Mucosa of rectum (tissue), 2 donors: ENCODE results near the gene PTPRG.

ENCODE experiments used
- H3K27ac ChIP-seq, 2 donors: one replicate each; pipeline ENCODE4 v1.7.0; 2013; ENCODE audit warnings: inconsistent platforms in 2 of 2, low read depth in 2 of 2, low read length in 2 of 2
- H3K27me3 ChIP-seq, 2 donors: one replicate each; pipeline ENCODE4 v1.7.0; 2013; ENCODE audit warnings: low read length in 2 of 2; ENCODE audit not compliant: control insufficient read depth in 2 of 2, insufficient read depth in 2 of 2
- H3K36me3 ChIP-seq, 2 donors: one replicate each; pipeline ENCODE4 v1.7.0; 2013; ENCODE audit warnings: low read length in 2 of 2; ENCODE audit not compliant: control insufficient read depth in 2 of 2, insufficient read depth in 2 of 2
- H3K4me1 ChIP-seq, 2 donors: one replicate each; pipeline ENCODE4 v1.7.0; 2013; ENCODE audit warnings: low read length in 2 of 2, mild to moderate bottlenecking in 1 of 2; ENCODE audit not compliant: control insufficient read depth in 2 of 2, insufficient read depth in 2 of 2
- H3K4me3 ChIP-seq, 2 donors: one replicate each; pipeline ENCODE4 v1.7.0; 2013; ENCODE audit warnings: low read length in 2 of 2
- H3K9ac ChIP-seq, 2 donors: one replicate each; pipeline ENCODE4 v1.7.0; 2013; ENCODE audit warnings: low read length in 2 of 2, low read depth in 1 of 2, mild to moderate bottlenecking in 1 of 2
- H3K9me3 ChIP-seq, 2 donors: one replicate each; pipeline ENCODE4 v1.7.0; 2013; ENCODE audit warnings: low read length in 2 of 2; ENCODE audit not compliant: control insufficient read depth in 2 of 2
- donor health status: healthy.
- donor health status: Normal muscosa, but diverticular disease.

PTPRG gene

DNA sequence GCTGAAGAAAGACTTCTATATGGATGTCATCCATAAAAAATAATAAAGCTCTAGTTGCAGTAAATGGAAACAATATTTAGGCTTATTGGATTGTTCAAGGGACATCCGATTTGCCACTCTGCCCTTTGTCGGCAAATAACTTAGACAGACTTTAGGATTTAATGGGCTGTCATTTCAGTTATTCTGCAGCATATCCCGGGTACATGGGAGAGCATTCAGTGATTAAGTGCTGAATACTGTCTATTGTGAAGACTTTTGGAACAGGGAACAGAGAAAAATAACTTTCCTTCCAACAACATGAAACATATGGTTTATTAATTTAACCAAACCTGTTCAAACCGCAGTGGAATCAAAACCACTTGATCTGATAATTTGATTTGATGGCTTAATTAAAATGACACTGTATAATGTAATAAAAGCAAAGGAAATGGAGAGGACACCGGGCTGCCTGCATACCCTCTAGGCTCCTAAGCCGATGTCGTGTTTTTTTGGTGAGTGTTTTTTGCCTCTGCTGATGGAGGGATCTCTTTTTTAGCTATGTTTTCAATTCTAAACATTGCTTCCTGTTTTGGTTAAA lies 612.7 kb downstream of the PTPRG start:
- Histone ChIP-seq H3K4me3 (no peak overlapping the region), H3K4me1 (no peaks in the 10 kb centered on the region), H3K27ac (no peak overlapping the region), H3K9ac (no peak overlapping the region), H3K27me3 (no peaks in the 10 kb centered on the region), H3K9me3 (peaks cover 0 to 5% of the 10 kb centered on the region in 2 donors), H3K36me3 (no peaks in the 10 kb centered on the region)

DNA sequence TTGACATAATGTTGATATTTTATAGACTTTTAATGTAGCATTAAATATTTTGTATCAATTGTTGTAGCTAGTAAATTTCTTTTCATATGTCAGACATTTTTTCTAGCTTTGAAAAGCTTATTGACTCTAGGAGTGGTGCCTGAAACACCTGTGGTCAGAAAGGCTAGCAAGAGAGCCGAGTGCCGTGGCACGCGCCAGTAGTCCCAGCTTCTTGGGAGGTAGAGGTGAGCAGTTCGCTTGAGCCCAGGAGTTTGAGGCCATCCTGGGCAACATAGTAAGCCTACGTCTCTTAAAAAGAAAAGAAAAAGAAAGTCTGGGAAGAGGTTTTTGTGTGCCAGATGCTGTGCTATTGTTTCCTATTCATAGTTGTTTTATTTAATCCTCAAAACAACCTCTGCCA lies 613.8 kb downstream of the PTPRG start:
- H3K9ac ChIP-seq = no peak overlapping the region
- H3K27ac ChIP-seq = no peak overlapping the region
- no peak overlapping the region for H3K4me3 ChIP-seq
- H3K4me1 ChIP-seq = no peaks in the 10 kb centered on the region
- no peaks in the 10 kb centered on the region for H3K27me3 ChIP-seq
- no peaks in the 10 kb centered on the region for H3K36me3 ChIP-seq
- peaks cover 0 to 5% of the 10 kb centered on the region in 2 donors for H3K9me3 ChIP-seq

DNA sequence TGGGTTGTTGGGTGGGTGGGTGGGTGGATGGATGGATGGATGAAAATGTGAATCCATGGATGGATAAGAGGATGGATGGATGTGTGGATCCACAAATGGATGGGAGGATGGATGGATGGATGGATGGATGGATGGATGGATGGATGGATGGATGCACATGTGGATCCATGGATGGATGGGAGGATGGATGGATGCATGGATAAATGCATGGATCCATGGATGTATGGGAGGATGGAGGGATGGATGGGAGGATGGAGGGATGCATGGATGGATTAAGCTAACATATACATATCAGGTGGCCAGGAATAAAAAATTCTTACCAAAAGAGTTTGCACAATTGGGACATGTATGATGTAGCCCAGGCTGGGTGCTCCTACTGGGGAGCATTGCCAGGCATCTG lies 616.7 kb downstream of the PTPRG start:
- Histone ChIP-seq H3K9ac (no peak overlapping the region), H3K27ac (no peak overlapping the region)

DNA sequence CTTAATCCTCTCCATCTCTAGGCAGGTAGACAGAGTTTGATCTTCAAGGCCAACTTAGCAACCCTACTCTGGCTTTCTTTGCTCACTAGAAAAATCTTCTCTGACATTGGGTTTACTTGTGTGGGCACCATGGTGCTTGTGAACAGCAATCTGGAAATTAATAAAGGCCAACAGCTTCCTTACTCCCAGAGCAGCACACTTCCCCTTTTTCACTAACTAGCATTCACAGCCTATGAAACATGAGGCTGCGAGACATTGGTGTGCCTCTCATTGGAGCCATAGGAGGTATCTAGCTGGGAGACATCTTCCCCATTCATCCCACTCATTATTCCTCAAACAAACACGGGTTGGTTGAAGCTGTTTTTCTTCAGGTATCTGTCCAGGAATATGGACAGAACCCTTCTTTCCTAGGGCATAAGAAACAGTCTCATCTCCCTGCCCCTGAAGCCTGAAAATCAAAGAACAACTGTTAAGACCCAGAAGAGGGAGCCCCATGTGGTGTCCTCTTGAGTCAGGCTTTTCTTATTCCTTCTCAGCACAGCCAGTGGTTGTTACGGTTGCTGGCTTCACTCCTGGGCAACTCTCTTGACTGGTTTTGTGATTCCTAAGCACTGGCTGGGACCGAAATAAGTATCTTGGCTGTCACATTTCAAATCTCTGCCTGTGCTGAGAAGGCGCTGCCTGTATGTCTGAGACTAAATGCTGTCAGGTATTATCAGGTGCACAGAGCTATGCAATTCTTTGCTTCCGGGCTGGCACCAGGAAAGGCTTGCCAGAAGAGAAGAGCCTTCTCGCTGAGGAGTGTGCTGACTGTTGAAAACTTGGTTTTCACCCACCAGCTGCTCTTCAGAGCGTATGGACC lies 617.6 kb downstream of the PTPRG start:
- Histone ChIP-seq H3K27me3 (no peaks in the 10 kb centered on the region), H3K36me3 (no peaks in the 10 kb centered on the region), H3K9ac (no peak overlapping the region), H3K27ac (no peak overlapping the region), H3K4me3 (no peak overlapping the region), H3K4me1 (no peaks in the 10 kb centered on the region), H3K9me3 (no peaks in the 10 kb centered on the region)

More for the DNA sequence above, 616.7 kb downstream of the PTPRG start:
- no peaks in the 10 kb centered on the region for H3K9me3 ChIP-seq
- no peaks in the 10 kb centered on the region for H3K4me1 ChIP-seq
- H3K4me3 ChIP-seq = no peak overlapping the region
- no peaks in the 10 kb centered on the region for H3K36me3 ChIP-seq
- H3K27me3 ChIP-seq = no peaks in the 10 kb centered on the region

DNA sequence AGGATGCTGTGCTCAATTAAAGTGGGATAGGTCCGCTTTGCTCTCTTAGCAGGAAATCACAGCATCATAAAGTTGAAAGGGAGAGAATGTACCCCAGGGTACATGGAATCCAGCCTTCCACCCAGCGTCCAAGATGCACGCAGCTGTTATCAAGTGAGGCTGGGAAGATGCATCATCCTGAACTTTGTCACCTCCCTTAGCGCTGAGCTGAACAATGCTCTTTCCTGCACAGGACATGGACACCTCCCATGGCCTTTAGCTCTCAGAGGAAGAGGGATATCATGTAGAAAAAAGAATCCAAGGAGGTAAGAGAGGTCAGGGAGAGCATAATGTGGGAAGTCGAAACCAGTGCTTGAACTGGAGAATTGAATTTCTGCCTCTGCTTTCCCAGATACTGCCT lies 619.1 kb downstream of the PTPRG start:
- H3K9ac ChIP-seq = no peak overlapping the region
- H3K27me3 ChIP-seq = no peaks in the 10 kb centered on the region
- no peaks in the 10 kb centered on the region for H3K9me3 ChIP-seq
- H3K4me3 ChIP-seq = no peak overlapping the region
- H3K36me3 ChIP-seq = no peaks in the 10 kb centered on the region
- H3K27ac ChIP-seq = no peak overlapping the region
- no peaks in the 10 kb centered on the region for H3K4me1 ChIP-seq

DNA sequence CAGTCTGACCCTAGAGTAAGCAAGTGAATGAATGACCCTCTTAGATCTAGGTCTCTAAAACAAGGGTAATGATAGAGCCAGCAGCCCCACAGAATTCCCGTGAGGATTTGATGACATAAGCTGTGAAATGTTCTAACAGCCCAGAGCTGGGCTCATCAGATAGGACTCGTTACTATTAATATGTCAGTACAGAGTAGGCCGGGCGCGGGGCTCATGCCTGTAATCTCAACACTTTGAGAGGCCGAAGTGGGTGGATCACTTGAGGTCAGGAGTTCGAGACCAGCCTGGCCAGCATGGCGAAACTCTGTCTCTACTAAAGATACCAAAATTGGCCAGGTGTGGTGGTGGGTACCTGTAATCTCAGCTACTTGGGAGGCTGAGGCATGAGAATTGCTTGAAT lies 621.7 kb downstream of the PTPRG start:
- Histone ChIP-seq H3K9ac (no peak overlapping the region), H3K27me3 (no peaks in the 10 kb centered on the region), H3K9me3 (no peaks in the 10 kb centered on the region), H3K4me3 (no peak overlapping the region), H3K36me3 (no peaks in the 10 kb centered on the region), H3K4me1 (no peaks in the 10 kb centered on the region), H3K27ac (no peak overlapping the region)

DNA sequence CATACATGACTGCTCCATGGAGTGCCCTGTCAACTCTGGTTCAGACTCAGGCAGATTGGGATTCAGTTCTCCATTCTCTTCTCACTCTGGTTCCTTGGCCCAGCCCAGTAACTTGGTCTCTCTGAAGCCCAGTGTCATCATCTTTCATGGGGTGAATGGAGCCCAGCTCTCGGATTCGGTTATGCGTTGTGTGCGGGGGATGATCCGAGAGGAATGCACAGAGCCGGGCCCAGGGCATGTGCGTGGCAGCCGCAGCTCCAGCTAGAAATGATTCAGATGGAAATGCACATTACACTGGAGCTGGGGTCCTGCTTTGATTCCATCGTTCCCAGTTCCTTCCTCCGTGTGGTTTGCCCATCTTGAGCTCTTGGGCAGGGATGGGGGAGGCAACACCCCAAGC lies 622.6 kb downstream of the PTPRG start:
- Histone ChIP-seq H3K9ac (no peak overlapping the region), H3K4me1 (no peaks in the 10 kb centered on the region), H3K9me3 (no peaks in the 10 kb centered on the region), H3K4me3 (no peak overlapping the region), H3K36me3 (no peaks in the 10 kb centered on the region), H3K27ac (no peak overlapping the region), H3K27me3 (no peaks in the 10 kb centered on the region)

DNA sequence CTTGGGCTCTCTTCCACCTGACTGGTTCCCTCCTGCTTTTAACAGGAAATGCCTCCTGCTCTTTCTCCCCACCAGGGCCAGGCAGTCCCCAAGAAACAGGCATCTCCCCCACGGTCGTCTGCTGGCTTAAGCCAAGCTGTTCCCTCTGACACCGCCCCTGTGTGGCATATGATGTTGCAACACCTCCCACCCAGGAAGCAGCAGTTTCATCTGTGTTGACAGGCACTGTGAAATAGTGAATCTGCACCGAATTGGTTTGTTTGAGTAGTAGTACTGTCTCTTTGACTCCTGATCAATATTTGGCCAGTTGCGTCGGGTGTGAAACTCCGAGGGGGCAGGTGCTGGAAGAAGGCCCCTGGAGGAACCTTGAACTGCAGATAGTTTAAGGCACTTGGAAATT lies 623.2 kb downstream of the PTPRG start:
- H3K9me3 ChIP-seq = no peaks in the 10 kb centered on the region
- no peaks in the 10 kb centered on the region for H3K36me3 ChIP-seq
- H3K4me3 ChIP-seq = no peak overlapping the region
- no peaks in the 10 kb centered on the region for H3K4me1 ChIP-seq
- H3K27ac ChIP-seq = no peak overlapping the region
- H3K9ac ChIP-seq = no peak overlapping the region
- no peaks in the 10 kb centered on the region for H3K27me3 ChIP-seq

DNA sequence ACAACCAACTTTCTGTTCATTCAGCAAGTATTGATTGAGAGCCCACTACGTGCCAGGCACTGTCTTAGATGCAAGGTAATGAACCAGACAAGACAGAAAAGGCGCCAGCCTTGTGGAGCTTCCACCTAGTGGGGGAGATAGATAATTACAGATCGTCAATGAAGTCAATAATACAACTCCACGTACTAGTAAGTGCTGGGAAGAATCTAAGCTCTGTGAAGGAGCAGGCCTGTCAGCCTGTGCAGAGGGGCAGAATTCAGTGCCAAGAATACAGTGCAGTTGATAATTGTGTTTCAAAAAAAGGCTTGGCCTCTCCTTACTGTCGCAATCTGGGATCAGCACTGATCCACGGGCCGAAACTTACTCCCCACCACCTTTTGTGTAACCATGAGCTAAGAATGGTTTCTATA lies 625.7 kb downstream of the PTPRG start:
- Histone ChIP-seq H3K4me1 (no peaks in the 10 kb centered on the region), H3K27me3 (no peaks in the 10 kb centered on the region), H3K4me3 (no peak overlapping the region), H3K9ac (no peak overlapping the region), H3K9me3 (no peaks in the 10 kb centered on the region), H3K36me3 (no peaks in the 10 kb centered on the region), H3K27ac (no peak overlapping the region)

DNA sequence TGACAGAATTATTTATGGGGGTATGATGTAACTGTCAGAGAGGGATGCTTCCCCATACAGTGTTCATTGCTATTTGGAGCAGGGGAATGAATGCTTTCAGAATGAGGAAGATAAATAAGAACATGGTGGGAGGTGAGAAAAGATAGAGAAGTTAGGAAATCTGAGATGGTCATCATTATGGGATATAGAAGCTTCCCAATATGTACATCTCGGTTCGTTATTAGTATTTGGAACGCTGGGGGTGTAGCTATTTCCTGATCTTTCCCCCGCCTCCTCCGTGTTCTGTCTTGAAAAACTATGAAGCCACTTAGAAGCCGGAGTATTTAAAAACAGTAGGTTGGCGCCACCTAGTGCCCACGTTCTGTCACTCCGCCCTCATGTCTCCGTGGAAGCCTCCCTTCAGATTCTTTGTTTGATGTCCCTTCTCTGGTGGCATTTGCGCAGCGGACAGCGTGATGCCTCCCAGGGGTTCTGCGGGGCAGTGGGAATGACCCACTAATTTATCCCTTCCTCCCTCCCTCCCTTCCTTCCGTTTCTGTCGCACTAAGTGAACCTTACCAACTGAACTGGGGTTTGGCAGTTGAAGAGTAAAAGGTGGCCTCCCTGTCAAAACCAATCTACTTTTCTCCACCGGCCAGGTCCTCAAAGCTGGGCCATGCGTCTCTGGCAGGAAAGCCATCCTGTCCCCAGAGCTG lies 627.5 kb downstream of the PTPRG start:
- Histone ChIP-seq H3K27ac (no peak overlapping the region), H3K4me1 (no peaks in the 10 kb centered on the region), H3K9ac (no peak overlapping the region), H3K4me3 (no peak overlapping the region), H3K27me3 (no peaks in the 10 kb centered on the region), H3K36me3 (no peaks in the 10 kb centered on the region), H3K9me3 (no peaks in the 10 kb centered on the region)
